Keratinocyte (primary cell): ENCODE results near the gene MTMR3. TPM values are rescaled to one million over a fixed set of nuclear protein-coding genes. Genes with fewer than 3 reads are reported as not detected.
A peak's percentile ranks its signal among the peaks of the same experiment; 100 is the strongest.

Source experiments
- DNase-seq: peaks from one replicate; pipeline ENCODE4 v3.0.0-alpha.2; 2011; ENCODE audit warnings: low read depth, missing footprints, low spot score
- FAIRE-seq: peaks from 2 replicates; lab custom pipeline; 2011; peaks lifted over from hg19 to GRCh38; lab: Jason Lieb, UNC
- H2AFZ ChIP-seq: 2 replicates; pipeline ENCODE4 v1.6.0; 2012; ENCODE audit warnings: low read length, control low read depth, inconsistent platforms; ENCODE audit not compliant: control insufficient read depth
- H3K27ac ChIP-seq: 2 replicates; pipeline ENCODE4 v1.5.1; 2011; ENCODE audit warnings: low read length; ENCODE audit not compliant: control insufficient read depth, insufficient read depth
- H3K27me3 ChIP-seq: 3 replicates; pipeline ENCODE4 v1.6.0; 2011; ENCODE audit warnings: low read length; ENCODE audit not compliant: control insufficient read depth, insufficient read depth; ENCODE audit errors: extremely low read depth
- H3K36me3 ChIP-seq, 2 experiments: 2 replicates in 1 of 2; 3 replicates in 1 of 2; pipeline ENCODE4 v1.5.1; 2011; ENCODE audit warnings: low read length in 2 of 2, mild to moderate bottlenecking in 1 of 2; ENCODE audit not compliant: control insufficient read depth in 2 of 2, insufficient read depth in 2 of 2; ENCODE audit errors: extremely low read depth in 1 of 2
- H3K4me1 ChIP-seq: 3 replicates; pipeline ENCODE4 v1.5.1; 2011; ENCODE audit warnings: low read length; ENCODE audit not compliant: control insufficient read depth, insufficient read depth; ENCODE audit errors: extremely low read depth
- H3K4me2 ChIP-seq: 3 replicates; pipeline ENCODE4 v1.6.0; 2011; ENCODE audit warnings: low read depth, low read length; ENCODE audit not compliant: control insufficient read depth, insufficient read depth; ENCODE audit errors: extremely low read depth
- H3K4me3 ChIP-seq, 3 experiments: fragments of 200-600 bp in 1 of 3; sonication (generic) in 1 of 3; 2 replicates in 2 of 3; 3 replicates in 1 of 3; pipeline ENCODE4 v1.5.1; 2011 to 2016; ENCODE audit warnings: low read length in 3 of 3, mild to moderate bottlenecking in 3 of 3, control low read depth in 2 of 3, inconsistent platforms in 1 of 3, low read depth in 1 of 3, mixed read lengths in 1 of 3, mixed run types in 1 of 3, moderate library complexity in 1 of 3; ENCODE audit not compliant: control insufficient read depth in 2 of 3, insufficient read depth in 2 of 3; ENCODE audit errors: extremely low read depth in 1 of 3
- H3K79me2 ChIP-seq: 2 replicates; pipeline ENCODE4 v1.6.0; 2012; ENCODE audit warnings: low read length; ENCODE audit not compliant: control insufficient read depth, insufficient read depth
- H3K9ac ChIP-seq: 3 replicates; pipeline ENCODE4 v1.6.0; 2011; ENCODE audit warnings: low read length; ENCODE audit not compliant: control insufficient read depth, insufficient read depth; ENCODE audit errors: extremely low read depth
- H3K9me1 ChIP-seq: 3 replicates; pipeline ENCODE4 v1.6.0; 2011; ENCODE audit warnings: low read length; ENCODE audit not compliant: control insufficient read depth, insufficient read depth; ENCODE audit errors: extremely low read depth
- H3K9me3 ChIP-seq: 2 replicates; pipeline ENCODE4 v1.5.1; 2012; ENCODE audit warnings: low read depth, low read length; ENCODE audit not compliant: control insufficient read depth
- H4K20me1 ChIP-seq: 3 replicates; pipeline ENCODE4 v1.6.0; 2011; ENCODE audit warnings: low read length; ENCODE audit not compliant: control insufficient read depth, insufficient read depth; ENCODE audit errors: extremely low read depth
- EZH2 ChIP-seq: IDR thresholded peaks from one replicate; pipeline ENCODE4 v1.6.1; 2012; ENCODE audit warnings: inconsistent platforms, mild to moderate bottlenecking, low read length, moderate library complexity
- dilution Hi-C: fragments of 300-500 bp; cut with MboI; formaldehyde crosslinking; loops from one replicate; pipeline ENCODE4 v1.7.0; 2020; ENCODE audit warnings: low sequenced_read_pairs; ENCODE audit not compliant: extremely low pct_ligation_motif_present
- polyA plus RNA-seq, 5 experiments: library from polyadenylated mRNA; depleted of rRNA in 3 of 5; stranded (reverse) in 3 of 5; stranded (forward) in 1 of 5; unstranded in 1 of 5; fragments of >200 nt; gene quantifications; 1 replicate in 1 of 5; 2 replicates in 3 of 5; 3 replicates in 1 of 5; pipeline versions ENCODE4 v1.2.1 to v1.2.3, GENCODE V29; 2011 to 2012; ENCODE audit warnings: missing spikeins in 2 of 5, low read depth in 1 of 5, low replicate concordance in 1 of 5
- TF ChIP-seq, protein P1 (sequence below), 3 experiments: IDR thresholded peaks in 1 of 3; conservative IDR thresholded peaks in 1 of 3; optimal IDR thresholded peaks in 1 of 3; 2 replicates in 2 of 3; 3 replicates in 1 of 3; pipeline versions ENCODE3 to v1.5.1; 2011; ENCODE audit warnings: low read length in 3 of 3, mild to moderate bottlenecking in 3 of 3, moderate library complexity in 2 of 3, control low read depth in 1 of 3, inconsistent platforms in 1 of 3; ENCODE audit not compliant: insufficient read depth in 2 of 3; ENCODE audit errors: extremely low read depth in 1 of 3

MTMR3 gene
- polyA plus RNA-seq, 1 donor (not counting 4 experiments of a cell fraction or from before 2014, with no cell fraction given) = 16.5 TPM

DNA sequence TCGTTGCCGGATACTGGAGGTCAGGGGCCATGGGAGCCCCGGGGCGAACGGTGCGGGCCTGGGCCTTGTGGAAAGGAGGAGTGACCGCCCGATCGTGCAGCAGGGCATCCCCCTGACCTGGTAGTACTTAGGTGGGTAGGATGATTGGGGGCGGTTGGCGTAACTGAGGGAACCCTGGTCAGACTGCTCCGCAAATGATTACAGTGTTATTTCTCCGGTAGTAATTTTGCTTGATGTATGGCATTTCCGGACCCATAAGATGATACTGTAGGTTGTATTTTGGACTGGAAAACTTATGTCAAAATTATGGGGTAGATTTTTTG is 762 bp downstream of the MTMR3 start:
- dilution Hi-C loops = no loop called here
- peak overlapping the region; percentile 87 for H3K27ac ChIP-seq
- H3K4me3 ChIP-seq = peak overlapping the region; percentile 74 to 96 (median 91)
- H3K36me3 ChIP-seq = no peaks in the 10 kb centered on the region
- H3K27me3 ChIP-seq = no peaks in the 10 kb centered on the region
- H3K4me1 ChIP-seq = peaks cover 20% of the 10 kb centered on the region
- no peak for FAIRE-seq
- H3K79me2 ChIP-seq = peaks cover 52% of the 10 kb centered on the region
- H3K9me1 ChIP-seq = no peaks in the 10 kb centered on the region
- peak overlapping the region; percentile 93 for H3K4me2 ChIP-seq
- H2AFZ ChIP-seq = peak overlapping the region; percentile 49
- H3K9ac ChIP-seq = peak overlapping the region; percentile 92
- H3K9me3 ChIP-seq = no peaks in the 10 kb centered on the region
- no peak for DNase-seq
- no peaks in the 10 kb centered on the region for H4K20me1 ChIP-seq
- TF ChIP-seq, protein P1, sequence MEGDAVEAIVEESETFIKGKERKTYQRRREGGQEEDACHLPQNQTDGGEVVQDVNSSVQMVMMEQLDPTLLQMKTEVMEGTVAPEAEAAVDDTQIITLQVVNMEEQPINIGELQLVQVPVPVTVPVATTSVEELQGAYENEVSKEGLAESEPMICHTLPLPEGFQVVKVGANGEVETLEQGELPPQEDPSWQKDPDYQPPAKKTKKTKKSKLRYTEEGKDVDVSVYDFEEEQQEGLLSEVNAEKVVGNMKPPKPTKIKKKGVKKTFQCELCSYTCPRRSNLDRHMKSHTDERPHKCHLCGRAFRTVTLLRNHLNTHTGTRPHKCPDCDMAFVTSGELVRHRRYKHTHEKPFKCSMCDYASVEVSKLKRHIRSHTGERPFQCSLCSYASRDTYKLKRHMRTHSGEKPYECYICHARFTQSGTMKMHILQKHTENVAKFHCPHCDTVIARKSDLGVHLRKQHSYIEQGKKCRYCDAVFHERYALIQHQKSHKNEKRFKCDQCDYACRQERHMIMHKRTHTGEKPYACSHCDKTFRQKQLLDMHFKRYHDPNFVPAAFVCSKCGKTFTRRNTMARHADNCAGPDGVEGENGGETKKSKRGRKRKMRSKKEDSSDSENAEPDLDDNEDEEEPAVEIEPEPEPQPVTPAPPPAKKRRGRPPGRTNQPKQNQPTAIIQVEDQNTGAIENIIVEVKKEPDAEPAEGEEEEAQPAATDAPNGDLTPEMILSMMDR (optimal IDR thresholded peaks at IDR 0.05 in 1 of 3, IDR thresholded peaks at IDR 0.05 in 1 of 3, conservative IDR thresholded peaks at IDR 0.05 in 1 of 3; ENCODE audit: extremely low read depth in 1 of 3, insufficient read depth in 2 of 3, low read length in 3 of 3) = no peak
- no peak for TF ChIP-seq EZH2

DNA sequence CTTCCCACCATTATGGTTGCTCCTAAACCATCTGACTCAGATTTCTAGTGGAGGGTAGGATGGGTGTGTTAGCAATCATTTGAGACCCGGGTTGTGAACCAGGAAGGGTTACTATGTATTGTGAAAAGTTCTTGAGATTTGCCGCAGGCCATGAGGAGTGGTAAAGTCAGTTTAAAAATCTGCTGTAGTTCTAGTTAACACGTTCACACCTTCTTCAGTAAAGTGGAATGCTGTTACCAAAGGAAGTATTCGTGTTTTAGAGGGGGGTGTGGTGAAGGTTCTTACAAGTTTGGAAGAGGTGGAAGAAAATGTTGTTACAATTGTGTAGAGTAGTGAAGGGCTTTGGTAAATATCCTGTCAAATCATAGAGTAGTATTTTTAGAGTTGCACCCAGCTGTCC is 2.6 kb downstream of the MTMR3 start:
- no peak overlapping the region for H2AFZ ChIP-seq
- H3K79me2 ChIP-seq = peaks cover 68% of the 10 kb centered on the region
- no peak for TF ChIP-seq EZH2
- TF ChIP-seq, protein P1 (optimal IDR thresholded peaks at IDR 0.05 in 1 of 3, IDR thresholded peaks at IDR 0.05 in 1 of 3, conservative IDR thresholded peaks at IDR 0.05 in 1 of 3; ENCODE audit: extremely low read depth in 1 of 3, insufficient read depth in 2 of 3, low read length in 3 of 3) = no peak
- FAIRE-seq (peak; percentile 26), DNase-seq (no peak)
- no peaks in the 10 kb centered on the region for H3K36me3 ChIP-seq
- H3K27ac ChIP-seq = no peak overlapping the region
- H3K9ac ChIP-seq = no peak overlapping the region
- no peaks in the 10 kb centered on the region for H3K9me1 ChIP-seq
- no peaks in the 10 kb centered on the region for H3K27me3 ChIP-seq
- peak overlapping the region; percentile 47 for H3K4me2 ChIP-seq
- H3K4me1 ChIP-seq = peaks cover 20% of the 10 kb centered on the region
- H3K4me3 ChIP-seq = no peak overlapping the region
- H3K9me3 ChIP-seq = no peaks in the 10 kb centered on the region
- dilution Hi-C loops = no loop called here
- no peaks in the 10 kb centered on the region for H4K20me1 ChIP-seq
